Measurements from ENCODE around the gene KRTAP12-1. TPM values are rescaled to one million over a fixed set of nuclear protein-coding genes. Genes with fewer than 3 reads are reported as not detected.

KRTAP12-1 gene
- total RNA-seq, 1 experiment from 2014 or later: 0.63 TPM

- DNase-seq (ENCODE audit: low spot score): no peak
- Mint-ChIP-seq H3K4me3 (peak overlapping the region; percentile 34; the same call in 1 of the 2 replicates), H3K27ac (0 out of 2 replicates have a peak overlapping the region, but pooled peaks have one; percentile 18), H3K9me3 (no peaks in the 10 kb centered on the region), H3K36me3 (no peaks in the 10 kb centered on the region), H3K27me3 (ENCODE audit: low read depth) (peaks cover 13% of the 10 kb centered on the region), H3K4me1 (peaks cover 20% of the 10 kb centered on the region)
- peak; percentile 42 for ATAC-seq
- POLR2A ChIA-PET: interaction anchor here (0.8 kb wide), 1 partner anchor 10 kb away, joined by 3 read pairs; no protein-coding TSS in a partner anchor
- no peak for TF ChIP-seq ERG (CRISPR knock-in tag; IDR thresholded peaks at IDR 0.05)
- 0 out of 2 replicates have a peak, but pooled peaks have one; percentile 51 for TF ChIP-seq ZBTB43 (CRISPR knock-in tag; IDR thresholded peaks at IDR 0.05)
- no peak for TF ChIP-seq KAT7 (CRISPR knock-in tag; IDR thresholded peaks at IDR 0.05; ENCODE audit: borderline replicate concordance)
- TF ChIP-seq ZNF263 (CRISPR knock-in tag; IDR thresholded peaks at IDR 0.05; ENCODE audit: low read depth): no peak
- TF ChIP-seq, protein P1, sequence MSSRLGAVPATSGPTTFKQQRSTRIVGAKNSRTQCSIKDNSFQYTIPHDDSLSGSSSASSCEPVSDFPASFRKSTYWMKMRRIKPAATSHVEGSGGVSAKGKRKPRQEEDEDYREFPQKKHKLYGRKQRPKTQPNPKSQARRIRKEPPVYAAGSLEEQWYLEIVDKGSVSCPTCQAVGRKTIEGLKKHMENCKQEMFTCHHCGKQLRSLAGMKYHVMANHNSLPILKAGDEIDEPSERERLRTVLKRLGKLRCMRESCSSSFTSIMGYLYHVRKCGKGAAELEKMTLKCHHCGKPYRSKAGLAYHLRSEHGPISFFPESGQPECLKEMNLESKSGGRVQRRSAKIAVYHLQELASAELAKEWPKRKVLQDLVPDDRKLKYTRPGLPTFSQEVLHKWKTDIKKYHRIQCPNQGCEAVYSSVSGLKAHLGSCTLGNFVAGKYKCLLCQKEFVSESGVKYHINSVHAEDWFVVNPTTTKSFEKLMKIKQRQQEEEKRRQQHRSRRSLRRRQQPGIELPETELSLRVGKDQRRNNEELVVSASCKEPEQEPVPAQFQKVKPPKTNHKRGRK (CRISPR knock-in tag; IDR thresholded peaks at IDR 0.05; ENCODE audit: borderline replicate concordance): no peak
- no peak for TF ChIP-seq ZNF396 (CRISPR knock-in tag; IDR thresholded peaks at IDR 0.05; ENCODE audit: borderline replicate concordance)
- TF ChIP-seq MAX (CRISPR knock-in tag; IDR thresholded peaks at IDR 0.05): peak; percentile 57
- no peak for TF ChIP-seq ZNF121 (CRISPR knock-in tag; IDR thresholded peaks at IDR 0.05)
- TF ChIP-seq MYBL2 (CRISPR knock-in tag; IDR thresholded peaks at IDR 0.05): no peak
- 0 out of 2 replicates have a peak, but pooled peaks have one; percentile 24 for TF ChIP-seq SP1 (CRISPR knock-in tag; conservative IDR thresholded peaks at IDR 0.05)
- no peak for TF ChIP-seq PRDM15 (CRISPR knock-in tag; IDR thresholded peaks at IDR 0.05)
- TF ChIP-seq, protein P2, sequence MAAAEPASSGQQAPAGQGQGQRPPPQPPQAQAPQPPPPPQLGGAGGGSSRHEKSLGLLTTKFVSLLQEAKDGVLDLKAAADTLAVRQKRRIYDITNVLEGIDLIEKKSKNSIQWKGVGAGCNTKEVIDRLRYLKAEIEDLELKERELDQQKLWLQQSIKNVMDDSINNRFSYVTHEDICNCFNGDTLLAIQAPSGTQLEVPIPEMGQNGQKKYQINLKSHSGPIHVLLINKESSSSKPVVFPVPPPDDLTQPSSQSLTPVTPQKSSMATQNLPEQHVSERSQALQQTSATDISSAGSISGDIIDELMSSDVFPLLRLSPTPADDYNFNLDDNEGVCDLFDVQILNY (CRISPR knock-in tag; IDR thresholded peaks at IDR 0.05): 0 out of 2 replicates have a peak, but pooled peaks have one; percentile 18
- CTCF ChIA-PET: interaction anchor here (1.1 to 1.7 kb wide), 4 partner anchors 70 to 233 kb away, joined by 5 to 8 read pairs (median 6); no protein-coding TSS in a partner anchor
Measured at GRCh38 chr21:44723177-44724131, 41.5 kb upstream of the KRTAP12-1 start.

- ATAC-seq: no peak
- H3K36me3 Mint-ChIP-seq: no peaks in the 10 kb centered on the region
- peaks cover 13% of the 10 kb centered on the region for H3K27me3 Mint-ChIP-seq (ENCODE audit: low read depth)
- H3K9me3 Mint-ChIP-seq: no peaks in the 10 kb centered on the region
- no peak overlapping the region for H3K27ac Mint-ChIP-seq
- no peak overlapping the region for H3K4me3 Mint-ChIP-seq
- POLR2A ChIA-PET: interaction anchor here (0.8 kb wide), 1 partner anchor 10 kb away, joined by 3 read pairs; no protein-coding TSS in a partner anchor
- no peak for DNase-seq (ENCODE audit: low spot score)
- peaks cover 28% of the 10 kb centered on the region for H3K4me1 Mint-ChIP-seq
- CTCF ChIA-PET: interaction anchor here (1.1 to 1.7 kb wide), 4 partner anchors 71 to 233 kb away, joined by 5 to 8 read pairs (median 6); no protein-coding TSS in a partner anchor
- no peak for TF ChIP-seq ZNF423 (CRISPR knock-in tag; IDR thresholded peaks at IDR 0.05)
- no peak for TF ChIP-seq CREB1 (CRISPR knock-in tag; IDR thresholded peaks at IDR 0.05)
- no peak for TF ChIP-seq HMGA2 (CRISPR knock-in tag; IDR thresholded peaks at IDR 0.05)
- no peak for TF ChIP-seq ZNF532 (CRISPR knock-in tag; IDR thresholded peaks at IDR 0.05; ENCODE audit: borderline replicate concordance)
Measured at GRCh38 chr21:44722731-44723130, 40.8 kb upstream of the KRTAP12-1 start.
